ENCODE data around the gene CRK. TPM values are rescaled to one million over a fixed set of nuclear protein-coding genes. Genes with fewer than 3 reads are reported as not detected.
A peak's percentile ranks its signal among the peaks of the same experiment; 100 is the strongest.
"Not testable (repeated sequence)": the region's sequence is repeated elsewhere in the genome, so short reads cannot be mapped to it uniquely, and the experiment has no call there.

CRK gene
- total and polyA plus RNA-seq, 10 of the 15 experiments (the other 5 are each of a cell fraction or from before 2014, with no cell fraction given) = 11.1 to 23.8 (median 20.5) TPM

DNA sequence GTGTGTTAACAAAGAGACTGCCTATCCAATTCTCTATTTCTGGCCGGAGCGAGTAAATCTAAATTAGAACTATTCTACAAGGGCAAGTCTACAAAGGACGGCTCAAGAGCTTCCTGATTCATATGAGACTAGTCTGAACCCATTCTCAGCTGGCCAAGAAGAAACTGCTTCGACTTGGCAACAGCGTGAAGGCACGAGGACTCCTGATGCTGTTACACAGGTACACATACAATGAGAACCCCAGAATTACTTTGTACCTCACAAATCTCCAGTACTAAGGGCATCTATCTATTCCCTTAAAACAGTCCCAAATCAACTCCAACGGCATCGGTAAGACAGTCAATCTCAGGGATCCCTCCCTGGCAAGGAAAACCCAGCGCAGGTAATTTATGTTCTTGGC is 1.5 kb downstream of the CRK start:
- H3K9ac ChIP-seq (ENCODE audit: control insufficient read depth, insufficient read depth, low read length) = peak overlapping the region; percentile 90
- DNase-seq (ENCODE audit: low read depth, low spot score) (no peak), FAIRE-seq (no peak), ATAC-seq (no peak)
- BruUV-seq (replicated peaks) = no TSS peak
- intact Hi-C loops (cut with micrococcal nuclease; ENCODE audit: unreplicated experiment) (no loop called here), in situ Hi-C loops (cut with MboI) (no loop called here)
- peaks cover 54% of the 10 kb centered on the region for H3K79me2 ChIP-seq (ENCODE audit: control insufficient read depth, insufficient read depth, low read length)
- H3K27me3 ChIP-seq (replicated peaks in 1 of 2; ENCODE audit: control insufficient read depth in 2 of 2, insufficient read depth in 2 of 2, low read length in 1 of 2) = no peaks in the 10 kb centered on the region
- WGBS (ENCODE audit: insufficient coverage, insufficient replicate concordance, low lambda C conversion rate, missing lambda C conversion rate) = 46% methylated on average over 9 of the region's 9 CpGs
- peaks cover 3% of the 10 kb centered on the region; the same call in 1 of the 2 replicates for H3K4me1 ChIP-seq (ENCODE audit: control insufficient read depth, insufficient read depth, low read length)
- no peaks in the 10 kb centered on the region for H3K9me3 ChIP-seq (replicated peaks; ENCODE audit: control insufficient read depth, insufficient read depth, low read length)
- H3K4me2 ChIP-seq (ENCODE audit: control insufficient read depth, insufficient read depth) = peak overlapping the region; percentile 83
- H4K20me1 ChIP-seq (ENCODE audit: control insufficient read depth, insufficient read depth) = peaks cover 7% of the 10 kb centered on the region; the same call in 1 of the 2 replicates
- ChIA-PET CTCF (interaction anchor here (0.7 to 2.3 kb wide), 3 partner anchors 61 to 89 kb away, joined by 3 to 16 read pairs (median 4); no protein-coding TSS in a partner anchor), RAD21 (ENCODE audit: unreplicated experiment) (interaction anchor here (1.1 to 1.9 kb wide), 3 partner anchors 62 to 89 kb away, joined by 3 to 11 read pairs (median 8); partner anchors contain the start of gene INPP5K), SMC1A (ENCODE audit: uncharacterized antibody, unreplicated experiment) (interaction anchor here (0.7 to 2.1 kb wide), 6 partner anchors 34 to 172 kb away, joined by 3 to 8 read pairs (median 4); no protein-coding TSS in a partner anchor), POLR2A (interaction anchor here (0.6 to 1.8 kb wide), 3 partner anchors 56 to 200 kb away, joined by 3 to 4 read pairs (median 3); no protein-coding TSS in a partner anchor)
- no peak overlapping the region for H2AFZ ChIP-seq (ENCODE audit: control insufficient read depth, low read depth, low read length)
- peaks cover 0 to 10% of the 10 kb centered on the region in 2 experiments; a peak in 2 of 4 replicates for H3K36me3 ChIP-seq (ENCODE audit: control insufficient read depth in 2 of 2, insufficient read depth in 2 of 2, low read length in 1 of 2)
- no peak for TF ChIP-seq RB1 (IDR thresholded peaks at IDR 0.05; ENCODE audit: borderline replicate concordance)
- TF ChIP-seq POLR2AphosphoS2 (IDR thresholded peaks at IDR 0.05; ENCODE audit: low read depth, low read length) = no peak
- no peak for TF ChIP-seq TAF1 (IDR thresholded peaks at IDR 0.05; ENCODE audit: borderline replicate concordance, low read depth, low read length)
- TF ChIP-seq SRF (IDR thresholded peaks at IDR 0.05; ENCODE audit: low read depth in 2 of 2, low read length in 2 of 2) = no peak
- no peak for TF ChIP-seq KLF5 (IDR thresholded peaks at IDR 0.05; ENCODE audit: partially characterized antibody)
- no peak for TF ChIP-seq SUPT20H (IDR thresholded peaks at IDR 0.05; ENCODE audit: borderline replicate concordance, control insufficient read depth, low read depth, low read length)
- TF ChIP-seq RCOR1 (conservative IDR thresholded peaks at IDR 0.05; ENCODE audit: low read depth, low read length) = no peak
- TF ChIP-seq GATAD2B (conservative IDR thresholded peaks at IDR 0.05; ENCODE audit: low read depth) = no peak
- no peak for TF ChIP-seq NR2F1 (conservative IDR thresholded peaks at IDR 0.05)
- TF ChIP-seq ZSCAN29 (IDR thresholded peaks at IDR 0.05) = no peak
- TF ChIP-seq SREBF2 (IDR thresholded peaks at IDR 0.05; ENCODE audit: low read length) = no peak
- TF ChIP-seq HDAC2 (IDR thresholded peaks at IDR 0.05) = no peak
- TF ChIP-seq, protein P1, sequence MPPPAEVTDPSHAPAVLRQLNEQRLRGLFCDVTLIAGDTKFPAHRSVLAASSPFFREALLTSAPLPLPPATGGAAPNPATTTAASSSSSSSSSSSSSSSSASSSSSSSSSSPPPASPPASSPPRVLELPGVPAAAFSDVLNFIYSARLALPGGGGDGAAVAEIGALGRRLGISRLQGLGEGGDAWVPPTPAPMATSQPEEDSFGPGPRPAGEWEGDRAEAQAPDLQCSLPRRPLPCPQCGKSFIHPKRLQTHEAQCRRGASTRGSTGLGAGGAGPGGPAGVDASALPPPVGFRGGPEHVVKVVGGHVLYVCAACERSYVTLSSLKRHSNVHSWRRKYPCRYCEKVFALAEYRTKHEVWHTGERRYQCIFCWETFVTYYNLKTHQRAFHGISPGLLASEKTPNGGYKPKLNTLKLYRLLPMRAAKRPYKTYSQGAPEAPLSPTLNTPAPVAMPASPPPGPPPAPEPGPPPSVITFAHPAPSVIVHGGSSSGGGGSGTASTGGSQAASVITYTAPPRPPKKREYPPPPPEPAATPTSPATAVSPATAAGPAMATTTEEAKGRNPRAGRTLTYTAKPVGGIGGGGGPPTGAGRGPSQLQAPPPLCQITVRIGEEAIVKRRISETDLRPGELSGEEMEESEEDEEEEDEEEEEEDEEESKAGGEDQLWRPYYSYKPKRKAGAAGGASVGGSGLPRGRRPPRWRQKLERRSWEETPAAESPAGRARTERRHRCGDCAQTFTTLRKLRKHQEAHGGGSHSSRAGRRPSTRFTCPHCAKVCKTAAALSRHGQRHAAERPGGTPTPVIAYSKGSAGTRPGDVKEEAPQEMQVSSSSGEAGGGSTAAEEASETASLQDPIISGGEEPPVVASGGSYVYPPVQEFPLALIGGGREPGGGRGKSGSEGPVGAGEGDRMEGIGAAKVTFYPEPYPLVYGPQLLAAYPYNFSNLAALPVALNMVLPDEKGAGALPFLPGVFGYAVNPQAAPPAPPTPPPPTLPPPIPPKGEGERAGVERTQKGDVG (CRISPR knock-in tag; IDR thresholded peaks at IDR 0.05) = no peak
- no peak for TF ChIP-seq RBBP5 (conservative IDR thresholded peaks at IDR 0.05)
- peak overlapping the region; percentile 89; the same call in 1 of the 2 replicates for H3K27ac ChIP-seq (ENCODE audit: control insufficient read depth, insufficient read depth)
- H3K4me3 ChIP-seq = peak overlapping the region; percentile 73

- ChIA-PET POLR2A (interaction anchor here (0.6 to 1.8 kb wide), 3 partner anchors 57 to 200 kb away, joined by 3 to 4 read pairs (median 3); no protein-coding TSS in a partner anchor), CTCF (interaction anchor here (0.7 to 2.3 kb wide), 4 partner anchors 36 to 88 kb away, joined by 3 to 16 read pairs (median 4); no protein-coding TSS in a partner anchor), RAD21 (ENCODE audit: unreplicated experiment) (interaction anchor here (1.1 to 1.9 kb wide), 4 partner anchors 62 to 88 kb away, joined by 3 to 11 read pairs (median 6); partner anchors contain the start of gene INPP5K), SMC1A (ENCODE audit: uncharacterized antibody, unreplicated experiment) (interaction anchor here (0.7 to 2.1 kb wide), 7 partner anchors 33 to 173 kb away, joined by 3 to 8 read pairs (median 4); no protein-coding TSS in a partner anchor)
- BruUV-seq (replicated peaks); H2AFZ ChIP-seq (ENCODE audit: control insufficient read depth, low read depth, low read length); in situ Hi-C loops (cut with MboI); DNase-seq (ENCODE audit: low read depth, low spot score); intact Hi-C loops (cut with micrococcal nuclease; ENCODE audit: unreplicated experiment); H3K4me1 ChIP-seq (ENCODE audit: control insufficient read depth, insufficient read depth, low read length); H4K20me1 ChIP-seq (ENCODE audit: control insufficient read depth, insufficient read depth); H3K9me3 ChIP-seq (replicated peaks; ENCODE audit: control insufficient read depth, insufficient read depth, low read length); H3K9ac ChIP-seq (ENCODE audit: control insufficient read depth, insufficient read depth, low read length); H3K27ac ChIP-seq (ENCODE audit: control insufficient read depth, insufficient read depth); FAIRE-seq; H3K27me3 ChIP-seq (replicated peaks in 1 of 2; ENCODE audit: control insufficient read depth in 2 of 2, insufficient read depth in 2 of 2, low read length in 1 of 2); ATAC-seq: not testable (repeated sequence)
- WGBS (ENCODE audit: insufficient coverage, insufficient replicate concordance, low lambda C conversion rate, missing lambda C conversion rate) = 87% methylated on average over 11 of the region's 11 CpGs
- peak overlapping the region; percentile 23; the same call in 1 of the 2 replicates for H3K4me2 ChIP-seq (ENCODE audit: control insufficient read depth, insufficient read depth)
- peaks cover 0 to 11% of the 10 kb centered on the region in 2 experiments; a peak in 2 of 4 replicates for H3K36me3 ChIP-seq (ENCODE audit: control insufficient read depth in 2 of 2, insufficient read depth in 2 of 2, low read length in 1 of 2)
- H3K4me3 ChIP-seq = peak overlapping the region; percentile 40; the same call in 1 of the 2 replicates
- peaks cover 62% of the 10 kb centered on the region for H3K79me2 ChIP-seq (ENCODE audit: control insufficient read depth, insufficient read depth, low read length)
Observed at GRCh38 chr17:1453694-1454093, 2.3 kb downstream of the CRK start.
